GM23338 (cell line): ENCODE results near the gene PPIF. TPM values are rescaled to one million over a fixed set of nuclear protein-coding genes. Genes with fewer than 3 reads are reported as not detected.

Experiments
- ATAC-seq: fragments of 200-7000 bp; cut with Tn5 transposase; 3 replicates; pipeline ENCODE4 v1.9.1; 2020
- DNase-seq: peaks from one replicate; pipeline ENCODE4 v3.0.0-alpha.2; 2015; ENCODE audit warnings: low spot score
- H2AFZ ChIP-seq: fragments of 200-600 bp; sonication (generic); 2 replicates; pipeline ENCODE4 v1.8.0; 2016; ENCODE audit warnings: antibody characterized with exemption, mild to moderate bottlenecking, moderate library complexity
- H3F3A ChIP-seq: fragments of 200-600 bp; sonication (generic); replicated peaks from 2 replicates; pipeline ENCODE4 v1.8.0; 2017; ENCODE audit warnings: antibody characterized with exemption, mixed run types, low read depth
- H3K27ac ChIP-seq: fragments of 200-600 bp; sonication (generic); 2 replicates; pipeline ENCODE4 v1.6.1; 2016; ENCODE audit warnings: low read depth
- H3K27me3 ChIP-seq: fragments of 200-600 bp; sonication (generic); 2 replicates; pipeline ENCODE4 v1.8.0; 2016; ENCODE audit warnings: mild to moderate bottlenecking, mixed run types, moderate library complexity; ENCODE audit not compliant: insufficient read depth
- H3K36me3 ChIP-seq: fragments of 200-600 bp; sonication (generic); 2 replicates; pipeline ENCODE4 v1.8.0; 2016; ENCODE audit warnings: mild to moderate bottlenecking; ENCODE audit not compliant: insufficient read depth
- H3K4me1 ChIP-seq: fragments of 200-600 bp; sonication (generic); 2 replicates; pipeline ENCODE4 v1.8.0; 2016; ENCODE audit warnings: mild to moderate bottlenecking, moderate library complexity; ENCODE audit not compliant: insufficient read depth
- H3K4me2 ChIP-seq: fragments of 200-600 bp; sonication (generic); 2 replicates; pipeline ENCODE4 v1.7.1; 2017; ENCODE audit warnings: mixed run types
- H3K4me3 ChIP-seq: fragments of 200-600 bp; sonication (generic); 2 replicates; pipeline ENCODE4 v1.6.1; 2016; ENCODE audit warnings: mixed run types
- H3K79me2 ChIP-seq: fragments of 200-600 bp; sonication (generic); replicated peaks from 2 replicates; pipeline ENCODE4 v1.8.0; 2017; ENCODE audit warnings: mild to moderate bottlenecking; ENCODE audit not compliant: insufficient read depth
- H3K9me2 ChIP-seq: fragments of 200-600 bp; sonication (generic); 2 replicates; pipeline ENCODE4 v1.8.0; 2017; ENCODE audit not compliant: insufficient read depth
- H4K20me1 ChIP-seq: fragments of 200-600 bp; sonication (generic); replicated peaks from 2 replicates; pipeline ENCODE4 v1.8.0; 2017; ENCODE audit warnings: mild to moderate bottlenecking; ENCODE audit not compliant: insufficient read depth
- H3K27ac Mint-ChIP-seq: 2 replicates; pipeline ENCODE4 v1.8.0; 2020; ENCODE audit warnings: inconsistent platforms, mild to moderate bottlenecking, moderate library complexity, mixed read lengths
- H3K27me3 Mint-ChIP-seq: 3 replicates; pipeline ENCODE4 v1.8.0; 2022; ENCODE audit warnings: low read depth, mild to moderate bottlenecking, moderate library complexity, mixed read lengths, inconsistent platforms; ENCODE audit not compliant: insufficient read depth, poor library complexity
- H3K36me3 Mint-ChIP-seq: 3 replicates; pipeline ENCODE4 v1.8.0; 2021; ENCODE audit warnings: low read depth, mild to moderate bottlenecking, inconsistent platforms, moderate library complexity, mixed read lengths
- H3K4me1 Mint-ChIP-seq: 3 replicates; pipeline ENCODE4 v1.8.0; 2020; ENCODE audit warnings: mild to moderate bottlenecking, inconsistent platforms, mixed read lengths
- H3K4me3 Mint-ChIP-seq: 3 replicates; pipeline ENCODE4 v1.8.0; 2021; ENCODE audit warnings: moderate library complexity, mild to moderate bottlenecking, inconsistent platforms, mixed read lengths
- H3K9me3 Mint-ChIP-seq: 3 replicates; pipeline ENCODE4 v1.8.0; 2020; ENCODE audit warnings: moderate library complexity, mild to moderate bottlenecking, inconsistent platforms, mixed read lengths
- CREB1 ChIP-seq: fragments of 250-450 bp; sonication (Bioruptor Pico); IDR thresholded peaks from 2 replicates; pipeline ENCODE4 v1.5.0; 2020; ENCODE audit warnings: low read depth, mild to moderate bottlenecking, moderate library complexity
- EZH2 ChIP-seq: fragments of 200-600 bp; sonication (generic); IDR thresholded peaks from one replicate; pipeline ENCODE4 v1.8.0; 2017; ENCODE audit warnings: antibody characterized with exemption, mild to moderate bottlenecking, low read depth; ENCODE audit not compliant: unreplicated experiment
- EZH2phosphoT487 ChIP-seq: fragments of 200-600 bp; sonication (generic); IDR thresholded peaks from one replicate; pipeline ENCODE4 v1.8.1; 2018; ENCODE audit warnings: antibody characterized with exemption; ENCODE audit not compliant: unreplicated experiment
- POLR2AphosphoS5 ChIP-seq: IDR thresholded peaks from 2 replicates; pipeline ENCODE4 v1.6.1; 2016; ENCODE audit warnings: antibody characterized with exemption, low read depth
- STAT1 ChIP-seq: IDR thresholded peaks from one replicate; pipeline ENCODE4 v1.6.1; 2016; ENCODE audit warnings: antibody characterized with exemption; ENCODE audit not compliant: unreplicated experiment
- ZNF114 ChIP-seq: fragments of 250-450 bp; sonication (Bioruptor Pico); IDR thresholded peaks from 2 replicates; pipeline ENCODE4 v1.5.0; 2020; ENCODE audit warnings: mild to moderate bottlenecking, moderate library complexity
- polyA plus RNA-seq: library from polyadenylated mRNA; unstranded; fragments of >200 nt; fragmentation: Nextera tagmentation; extraction: Ambion mirVana; gene quantifications from 2 replicates; pipeline ENCODE4 v1.2.1, GENCODE V29; 2016
- total RNA-seq: library from RNA; depleted of rRNA; stranded (reverse); fragments of >200 nt; shearing (Covaris generic); gene quantifications from 2 replicates; pipeline ENCODE4 v1.2.3, GENCODE V29; 2014
- TF ChIP-seq, protein P1 (sequence below): fragments of 250-450 bp; sonication (Bioruptor Pico); IDR thresholded peaks from 2 replicates; pipeline ENCODE4 v1.5.0; 2020; ENCODE audit warnings: mild to moderate bottlenecking, moderate library complexity
- TF ChIP-seq, protein P2 (sequence below): IDR thresholded peaks from one replicate; pipeline ENCODE4 v1.6.1; 2018; ENCODE audit warnings: antibody characterized with exemption; ENCODE audit not compliant: unreplicated experiment

Gene PPIF
- total and polyA plus RNA-seq, 2 experiments from 2014 or later, result 32.1 to 43.6 TPM

DNA sequence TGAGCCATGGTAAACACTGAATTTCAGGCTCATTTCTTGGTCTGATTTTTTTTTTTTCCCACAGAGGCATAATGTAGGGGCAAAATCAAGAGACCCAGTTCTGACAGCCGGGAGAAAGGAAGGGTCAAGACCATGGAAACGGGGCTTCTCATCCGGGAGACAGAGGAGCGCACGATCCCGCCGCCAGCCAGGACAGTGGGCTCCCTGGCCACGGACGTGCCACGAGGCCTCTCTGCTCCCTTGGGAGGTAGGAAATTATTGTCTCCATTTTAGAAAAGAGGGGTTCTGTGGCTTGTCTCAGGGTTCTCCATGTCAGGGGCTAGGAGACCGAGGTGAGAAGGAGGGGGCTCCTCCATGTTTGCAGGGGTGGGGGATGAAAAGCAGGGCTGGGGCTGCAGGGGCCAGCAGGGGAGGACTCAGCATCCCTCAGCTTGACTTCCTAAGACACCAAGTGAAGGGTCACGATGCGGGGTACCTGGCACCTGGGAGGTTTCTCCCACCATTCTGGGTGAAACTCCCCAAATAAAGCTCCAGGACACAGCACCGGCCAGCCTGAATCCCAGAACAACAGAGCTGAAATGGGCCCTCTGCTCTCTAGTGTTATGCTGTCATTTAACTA lies 37.6 kb downstream of the PPIF start:
- no peaks in the 10 kb centered on the region for H4K20me1 ChIP-seq
- Mint-ChIP-seq H3K4me3 (no peak overlapping the region), H3K27ac (no peak overlapping the region), H3K27me3 (peaks cover 9% of the 10 kb centered on the region), H3K36me3 (no peaks in the 10 kb centered on the region), H3K4me1 (peaks cover 3% of the 10 kb centered on the region; the same call in 2 of the 3 replicates), H3K9me3 (no peaks in the 10 kb centered on the region)
- H3K4me3 ChIP-seq, result no peak overlapping the region
- no peak overlapping the region for H3K4me2 ChIP-seq
- no peaks in the 10 kb centered on the region for H3F3A ChIP-seq
- H3K9me2 ChIP-seq, result no peaks in the 10 kb centered on the region
- H2AFZ ChIP-seq, result no peak overlapping the region
- H3K36me3 ChIP-seq, result no peaks in the 10 kb centered on the region
- no peaks in the 10 kb centered on the region for H3K79me2 ChIP-seq
- TF ChIP-seq POLR2AphosphoS5, result no peak
- TF ChIP-seq ZNF114 (CRISPR knock-in tag), result no peak
- TF ChIP-seq, protein P1, sequence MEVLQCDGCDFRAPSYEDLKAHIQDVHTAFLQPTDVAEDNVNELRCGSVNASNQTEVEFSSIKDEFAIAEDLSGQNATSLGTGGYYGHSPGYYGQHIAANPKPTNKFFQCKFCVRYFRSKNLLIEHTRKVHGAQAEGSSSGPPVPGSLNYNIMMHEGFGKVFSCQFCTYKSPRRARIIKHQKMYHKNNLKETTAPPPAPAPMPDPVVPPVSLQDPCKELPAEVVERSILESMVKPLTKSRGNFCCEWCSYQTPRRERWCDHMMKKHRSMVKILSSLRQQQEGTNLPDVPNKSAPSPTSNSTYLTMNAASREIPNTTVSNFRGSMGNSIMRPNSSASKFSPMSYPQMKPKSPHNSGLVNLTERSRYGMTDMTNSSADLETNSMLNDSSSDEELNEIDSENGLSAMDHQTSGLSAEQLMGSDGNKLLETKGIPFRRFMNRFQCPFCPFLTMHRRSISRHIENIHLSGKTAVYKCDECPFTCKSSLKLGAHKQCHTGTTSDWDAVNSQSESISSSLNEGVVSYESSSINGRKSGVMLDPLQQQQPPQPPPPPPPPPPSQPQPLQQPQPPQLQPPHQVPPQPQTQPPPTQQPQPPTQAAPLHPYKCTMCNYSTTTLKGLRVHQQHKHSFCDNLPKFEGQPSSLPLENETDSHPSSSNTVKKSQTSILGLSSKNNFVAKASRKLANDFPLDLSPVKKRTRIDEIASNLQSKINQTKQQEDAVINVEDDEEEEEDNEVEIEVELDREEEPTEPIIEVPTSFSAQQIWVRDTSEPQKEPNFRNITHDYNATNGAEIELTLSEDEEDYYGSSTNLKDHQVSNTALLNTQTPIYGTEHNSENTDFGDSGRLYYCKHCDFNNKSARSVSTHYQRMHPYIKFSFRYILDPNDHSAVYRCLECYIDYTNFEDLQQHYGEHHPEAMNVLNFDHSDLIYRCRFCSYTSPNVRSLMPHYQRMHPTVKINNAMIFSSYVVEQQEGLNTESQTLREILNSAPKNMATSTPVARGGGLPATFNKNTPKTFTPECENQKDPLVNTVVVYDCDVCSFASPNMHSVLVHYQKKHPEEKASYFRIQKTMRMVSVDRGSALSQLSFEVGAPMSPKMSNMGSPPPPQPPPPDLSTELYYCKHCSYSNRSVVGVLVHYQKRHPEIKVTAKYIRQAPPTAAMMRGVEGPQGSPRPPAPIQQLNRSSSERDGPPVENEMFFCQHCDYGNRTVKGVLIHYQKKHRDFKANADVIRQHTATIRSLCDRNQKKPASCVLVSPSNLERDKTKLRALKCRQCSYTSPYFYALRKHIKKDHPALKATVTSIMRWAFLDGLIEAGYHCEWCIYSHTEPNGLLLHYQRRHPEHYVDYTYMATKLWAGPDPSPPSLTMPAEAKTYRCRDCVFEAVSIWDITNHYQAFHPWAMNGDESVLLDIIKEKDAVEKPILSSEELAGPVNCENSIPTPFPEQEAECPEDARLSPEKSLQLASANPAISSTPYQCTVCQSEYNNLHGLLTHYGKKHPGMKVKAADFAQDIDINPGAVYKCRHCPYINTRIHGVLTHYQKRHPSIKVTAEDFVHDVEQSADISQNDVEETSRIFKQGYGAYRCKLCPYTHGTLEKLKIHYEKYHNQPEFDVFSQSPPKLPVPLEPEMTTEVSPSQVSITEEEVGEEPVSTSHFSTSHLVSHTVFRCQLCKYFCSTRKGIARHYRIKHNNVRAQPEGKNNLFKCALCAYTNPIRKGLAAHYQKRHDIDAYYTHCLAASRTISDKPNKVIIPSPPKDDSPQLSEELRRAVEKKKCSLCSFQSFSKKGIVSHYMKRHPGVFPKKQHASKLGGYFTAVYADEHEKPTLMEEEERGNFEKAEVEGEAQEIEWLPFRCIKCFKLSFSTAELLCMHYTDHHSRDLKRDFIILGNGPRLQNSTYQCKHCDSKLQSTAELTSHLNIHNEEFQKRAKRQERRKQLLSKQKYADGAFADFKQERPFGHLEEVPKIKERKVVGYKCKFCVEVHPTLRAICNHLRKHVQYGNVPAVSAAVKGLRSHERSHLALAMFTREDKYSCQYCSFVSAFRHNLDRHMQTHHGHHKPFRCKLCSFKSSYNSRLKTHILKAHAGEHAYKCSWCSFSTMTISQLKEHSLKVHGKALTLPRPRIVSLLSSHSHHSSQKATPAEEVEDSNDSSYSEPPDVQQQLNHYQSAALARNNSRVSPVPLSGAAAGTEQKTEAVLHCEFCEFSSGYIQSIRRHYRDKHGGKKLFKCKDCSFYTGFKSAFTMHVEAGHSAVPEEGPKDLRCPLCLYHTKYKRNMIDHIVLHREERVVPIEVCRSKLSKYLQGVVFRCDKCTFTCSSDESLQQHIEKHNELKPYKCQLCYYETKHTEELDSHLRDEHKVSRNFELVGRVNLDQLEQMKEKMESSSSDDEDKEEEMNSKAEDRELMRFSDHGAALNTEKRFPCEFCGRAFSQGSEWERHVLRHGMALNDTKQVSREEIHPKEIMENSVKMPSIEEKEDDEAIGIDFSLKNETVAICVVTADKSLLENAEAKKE, result no peak
- TF ChIP-seq STAT1, result no peak
- TF ChIP-seq, protein P2, sequence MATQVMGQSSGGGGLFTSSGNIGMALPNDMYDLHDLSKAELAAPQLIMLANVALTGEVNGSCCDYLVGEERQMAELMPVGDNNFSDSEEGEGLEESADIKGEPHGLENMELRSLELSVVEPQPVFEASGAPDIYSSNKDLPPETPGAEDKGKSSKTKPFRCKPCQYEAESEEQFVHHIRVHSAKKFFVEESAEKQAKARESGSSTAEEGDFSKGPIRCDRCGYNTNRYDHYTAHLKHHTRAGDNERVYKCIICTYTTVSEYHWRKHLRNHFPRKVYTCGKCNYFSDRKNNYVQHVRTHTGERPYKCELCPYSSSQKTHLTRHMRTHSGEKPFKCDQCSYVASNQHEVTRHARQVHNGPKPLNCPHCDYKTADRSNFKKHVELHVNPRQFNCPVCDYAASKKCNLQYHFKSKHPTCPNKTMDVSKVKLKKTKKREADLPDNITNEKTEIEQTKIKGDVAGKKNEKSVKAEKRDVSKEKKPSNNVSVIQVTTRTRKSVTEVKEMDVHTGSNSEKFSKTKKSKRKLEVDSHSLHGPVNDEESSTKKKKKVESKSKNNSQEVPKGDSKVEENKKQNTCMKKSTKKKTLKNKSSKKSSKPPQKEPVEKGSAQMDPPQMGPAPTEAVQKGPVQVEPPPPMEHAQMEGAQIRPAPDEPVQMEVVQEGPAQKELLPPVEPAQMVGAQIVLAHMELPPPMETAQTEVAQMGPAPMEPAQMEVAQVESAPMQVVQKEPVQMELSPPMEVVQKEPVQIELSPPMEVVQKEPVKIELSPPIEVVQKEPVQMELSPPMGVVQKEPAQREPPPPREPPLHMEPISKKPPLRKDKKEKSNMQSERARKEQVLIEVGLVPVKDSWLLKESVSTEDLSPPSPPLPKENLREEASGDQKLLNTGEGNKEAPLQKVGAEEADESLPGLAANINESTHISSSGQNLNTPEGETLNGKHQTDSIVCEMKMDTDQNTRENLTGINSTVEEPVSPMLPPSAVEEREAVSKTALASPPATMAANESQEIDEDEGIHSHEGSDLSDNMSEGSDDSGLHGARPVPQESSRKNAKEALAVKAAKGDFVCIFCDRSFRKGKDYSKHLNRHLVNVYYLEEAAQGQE, result no peak
- TF ChIP-seq EZH2phosphoT487, result no peak
- TF ChIP-seq EZH2, result no peak
- no peak for TF ChIP-seq CREB1
- DNase-seq (no peak), ATAC-seq (no peak)
- H3K27me3 ChIP-seq, result no peaks in the 10 kb centered on the region
- H3K27ac ChIP-seq, result no peak overlapping the region
- no peaks in the 10 kb centered on the region for H3K4me1 ChIP-seq
